Ascending aorta (tissue), 2 donors: Measurements from ENCODE around the gene AKAP13. TPM values are rescaled to one million over a fixed set of nuclear protein-coding genes. Genes with fewer than 3 reads are reported as not detected.

ENCODE experiments used
- DNase-seq, 2 donors: peaks; one replicate each; pipeline ENCODE4 v3.0.0-alpha.2; 2019; ENCODE audit warnings: low spot score in 2 of 2
- H3K27ac ChIP-seq, 2 donors: fragments of 200-600 bp; sonication (generic); one replicate each; pipeline ENCODE4 v1.5.1; 2016 to 2017; ENCODE audit warnings: mild to moderate bottlenecking in 1 of 2
- H3K27me3 ChIP-seq: fragments of 200-600 bp; sonication (generic); one replicate; pipeline ENCODE4 v1.5.1; 2017
- H3K36me3 ChIP-seq, 2 donors: fragments of 200-600 bp; sonication (generic); one replicate each; pipeline ENCODE4 v1.5.1; 2016
- H3K4me1 ChIP-seq, 2 donors: fragments of 200-600 bp; sonication (generic); one replicate each; pipeline ENCODE4 v1.5.1; 2016 to 2017; ENCODE audit warnings: mild to moderate bottlenecking in 1 of 2
- H3K4me3 ChIP-seq, 2 donors: fragments of 200-600 bp; sonication (generic); one replicate each; pipeline ENCODE4 v1.5.1; 2016 to 2017; ENCODE audit warnings: mild to moderate bottlenecking in 1 of 2
- H3K9me3 ChIP-seq, 2 donors: fragments of 200-600 bp; sonication (generic); one replicate each; pipeline ENCODE4 v1.5.1; 2016
- intact Hi-C: fragments of 100-400 bp; cut with DNase I; formaldehyde crosslinking; loops from one replicate; pipeline ENCODE4 v1.15.1; 2023
- total RNA-seq: library from RNA; depleted of rRNA; stranded (reverse); fragments of >200 nt; gene quantifications from one replicate; pipeline ENCODE4 v1.1.0, GENCODE V29; 2016
- TF ChIP-seq, protein P1 (sequence below), 3 experiments: fragments of 200-600 bp in 2 of 3; fragments of 450-650 bp in 1 of 3; sonication (generic) in 2 of 3; IDR thresholded peaks; one replicate each; pipeline ENCODE4 v1.5.1; 2016 to 2019; ENCODE audit warnings: antibody characterized with exemption in 3 of 3, mild to moderate bottlenecking in 1 of 3, moderate library complexity in 1 of 3

Gene AKAP13
- total RNA-seq, 1 donor from 2014 or later = 74.3 TPM

DNA sequence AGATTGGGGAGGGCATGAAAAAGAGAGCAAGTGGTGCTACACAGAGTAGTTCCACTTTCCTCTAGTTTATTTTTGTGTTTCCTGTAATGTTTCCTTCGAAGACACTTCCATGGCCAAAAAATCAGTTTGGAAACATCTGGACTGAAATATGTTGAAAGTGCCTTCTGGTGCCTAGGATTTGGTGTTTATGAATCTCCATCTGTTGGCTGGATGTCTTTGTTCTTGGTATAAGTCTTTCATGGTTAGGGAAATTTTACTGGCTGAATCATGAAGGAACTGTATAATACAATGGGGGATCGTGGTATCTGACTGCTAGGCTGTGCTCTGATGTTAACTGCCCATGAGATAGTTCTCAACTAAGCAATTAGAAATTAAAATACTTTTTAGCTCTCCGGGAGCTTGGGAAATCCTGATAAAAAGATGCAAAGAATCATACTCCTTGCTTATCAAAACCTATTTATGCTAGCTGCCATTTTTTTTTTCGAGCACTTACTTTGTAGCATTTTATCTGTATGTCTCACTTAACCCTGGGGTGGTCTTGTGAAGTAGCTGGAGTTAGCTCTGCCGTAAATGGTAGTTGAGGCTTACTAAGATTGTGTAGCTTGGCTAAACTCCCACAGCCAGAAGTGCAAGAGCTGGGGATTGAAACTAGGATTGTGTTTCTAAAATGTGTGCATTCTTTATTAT is 21.9 kb downstream of the AKAP13 start:
- H3K27me3 ChIP-seq = no peaks in the 10 kb centered on the region
- no peaks in the 10 kb centered on the region for H3K9me3 ChIP-seq
- H3K36me3 ChIP-seq = no peaks in the 10 kb centered on the region
- no peak for DNase-seq
- no peak overlapping the region for H3K4me3 ChIP-seq
- TF ChIP-seq, protein P1, sequence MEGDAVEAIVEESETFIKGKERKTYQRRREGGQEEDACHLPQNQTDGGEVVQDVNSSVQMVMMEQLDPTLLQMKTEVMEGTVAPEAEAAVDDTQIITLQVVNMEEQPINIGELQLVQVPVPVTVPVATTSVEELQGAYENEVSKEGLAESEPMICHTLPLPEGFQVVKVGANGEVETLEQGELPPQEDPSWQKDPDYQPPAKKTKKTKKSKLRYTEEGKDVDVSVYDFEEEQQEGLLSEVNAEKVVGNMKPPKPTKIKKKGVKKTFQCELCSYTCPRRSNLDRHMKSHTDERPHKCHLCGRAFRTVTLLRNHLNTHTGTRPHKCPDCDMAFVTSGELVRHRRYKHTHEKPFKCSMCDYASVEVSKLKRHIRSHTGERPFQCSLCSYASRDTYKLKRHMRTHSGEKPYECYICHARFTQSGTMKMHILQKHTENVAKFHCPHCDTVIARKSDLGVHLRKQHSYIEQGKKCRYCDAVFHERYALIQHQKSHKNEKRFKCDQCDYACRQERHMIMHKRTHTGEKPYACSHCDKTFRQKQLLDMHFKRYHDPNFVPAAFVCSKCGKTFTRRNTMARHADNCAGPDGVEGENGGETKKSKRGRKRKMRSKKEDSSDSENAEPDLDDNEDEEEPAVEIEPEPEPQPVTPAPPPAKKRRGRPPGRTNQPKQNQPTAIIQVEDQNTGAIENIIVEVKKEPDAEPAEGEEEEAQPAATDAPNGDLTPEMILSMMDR (IDR thresholded peaks at IDR 0.05) = no peak
- intact Hi-C loops = loop anchor here (2.0 kb wide), 1 partner anchor 44 kb away; no protein-coding TSS in a partner anchor
- peak overlapping the region; percentile 6 to 39 for H3K27ac ChIP-seq
- peaks cover 8 to 56% of the 10 kb centered on the region in 2 donors for H3K4me1 ChIP-seq

DNA sequence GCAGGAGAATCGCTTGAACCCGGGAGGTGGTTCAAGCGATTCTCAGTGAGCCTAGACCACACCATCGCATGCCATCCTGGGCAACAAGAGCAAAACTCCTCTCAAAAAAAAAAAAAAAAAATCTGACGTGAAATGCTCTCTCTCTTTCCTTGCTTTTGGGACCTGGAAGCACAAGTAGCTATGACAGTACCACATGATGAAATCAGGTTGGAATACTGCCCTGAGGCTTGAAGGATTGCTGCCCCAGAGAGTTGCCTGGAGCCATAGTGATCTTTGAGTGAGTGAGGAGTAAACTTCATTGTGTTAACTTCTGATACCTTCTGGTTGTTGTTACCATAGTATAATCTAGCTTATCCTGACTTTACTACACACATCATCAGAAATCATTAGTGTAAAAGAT is 23.3 kb downstream of the AKAP13 start:
- H3K36me3 ChIP-seq = no peaks in the 10 kb centered on the region
- TF ChIP-seq, protein P1 (IDR thresholded peaks at IDR 0.05) = no peak
- intact Hi-C loops = loop anchor here (2.0 kb wide), 2 partner anchors 23 to 45 kb away; partner anchors contain the start of gene AKAP13
- DNase-seq = no peak
- no peaks in the 10 kb centered on the region for H3K27me3 ChIP-seq
- H3K9me3 ChIP-seq = no peaks in the 10 kb centered on the region
- peak overlapping the region; percentile 73 to 88 for H3K27ac ChIP-seq
- no peak overlapping the region for H3K4me3 ChIP-seq
- peaks cover 12 to 68% of the 10 kb centered on the region in 2 donors for H3K4me1 ChIP-seq

DNA sequence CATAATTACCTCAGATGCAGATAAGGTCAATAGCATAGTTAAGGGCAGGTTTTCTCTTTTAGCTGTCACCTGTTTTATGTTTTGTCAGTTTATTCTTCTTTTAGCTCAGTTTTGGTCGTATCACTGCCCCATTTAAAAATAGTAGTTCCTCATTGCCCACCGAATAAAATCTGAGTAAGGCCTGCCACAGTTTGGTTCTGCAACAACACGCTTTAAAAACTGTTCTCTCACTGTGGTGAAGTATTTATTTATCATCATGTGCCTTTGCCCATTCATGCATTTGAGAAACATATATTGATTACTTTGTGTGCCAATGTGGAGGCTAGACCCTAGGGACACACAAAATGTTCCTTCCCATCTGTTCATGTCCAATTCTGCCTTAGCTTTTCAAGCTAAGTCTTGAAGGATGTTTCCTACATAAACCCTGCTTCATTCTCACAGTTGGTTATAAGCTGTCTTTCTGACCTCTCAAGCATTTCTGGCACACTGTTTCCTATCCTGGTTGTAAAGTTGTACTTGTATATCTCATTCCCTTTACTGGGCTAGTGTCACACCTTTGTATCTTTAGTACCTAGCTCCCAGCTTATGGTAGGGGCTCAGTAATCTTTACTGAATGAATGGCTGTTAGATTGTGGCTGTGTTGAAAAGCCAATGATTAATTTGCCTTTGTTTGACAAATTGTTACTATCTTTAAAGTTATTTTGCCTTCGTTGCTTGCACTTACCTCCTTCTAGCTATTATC is 23.9 kb downstream of the AKAP13 start:
- Histone ChIP-seq H3K27ac (peak overlapping the region; percentile 73 to 88), H3K4me1 (peaks cover 12 to 69% of the 10 kb centered on the region in 2 donors), H3K27me3 (no peaks in the 10 kb centered on the region), H3K4me3 (no peak overlapping the region), H3K36me3 (no peaks in the 10 kb centered on the region), H3K9me3 (no peaks in the 10 kb centered on the region)
- intact Hi-C loops = loop anchor here (2.0 kb wide), 1 partner anchor 24 kb away; the partner anchor contains the start of gene AKAP13
- DNase-seq = no peak
- TF ChIP-seq, protein P1 (IDR thresholded peaks at IDR 0.05) = no peak

DNA sequence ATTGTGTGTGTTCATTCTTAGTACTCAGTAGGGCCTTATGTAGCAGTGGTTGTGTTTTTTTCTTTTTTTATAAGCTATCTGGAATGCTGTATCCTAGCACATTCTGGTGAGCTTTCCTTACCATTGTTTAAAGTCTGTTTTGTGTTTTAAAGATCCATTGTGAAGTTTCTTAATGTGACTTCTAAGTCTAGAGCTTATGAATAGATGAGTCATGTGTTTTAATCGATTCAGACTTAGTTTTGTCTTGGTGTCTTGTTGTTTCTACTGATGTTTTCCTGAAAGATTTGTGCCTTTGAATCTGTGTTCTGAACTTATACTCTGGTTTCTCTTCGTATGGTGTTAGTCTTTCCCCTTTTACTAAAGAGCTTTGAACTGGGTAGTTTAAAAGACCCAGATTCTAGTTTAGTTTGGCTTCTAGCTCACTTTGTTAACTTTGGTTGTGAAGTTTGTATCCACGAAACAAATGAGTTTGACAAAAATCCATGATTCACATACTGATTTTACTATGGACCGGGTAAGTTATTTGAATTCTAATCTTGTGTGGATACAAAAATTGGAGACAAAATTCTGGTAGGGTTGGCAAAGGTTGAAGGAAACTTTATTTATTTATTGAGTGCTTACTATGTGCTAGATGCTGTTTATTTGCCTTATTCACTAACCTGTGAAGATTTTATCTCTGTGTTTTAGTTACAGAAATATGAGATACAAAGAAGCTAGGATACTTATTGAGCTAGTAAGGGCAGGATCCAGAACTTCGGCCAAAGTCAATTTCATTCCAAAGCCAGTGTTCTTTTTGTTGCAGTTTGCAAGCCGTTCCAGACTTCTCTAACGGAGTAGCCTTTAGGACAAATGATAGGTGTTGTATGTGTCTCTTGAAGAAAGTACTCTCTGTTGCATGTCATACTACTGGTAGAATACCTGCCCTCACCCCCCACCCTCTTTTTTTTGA is 24.8 kb downstream of the AKAP13 start:
- Histone ChIP-seq H3K27me3 (no peaks in the 10 kb centered on the region), H3K4me3 (peak overlapping the region in 1 of 2 donors; percentile 27), H3K36me3 (no peaks in the 10 kb centered on the region), H3K27ac (peak overlapping the region; percentile 73 to 88), H3K9me3 (no peaks in the 10 kb centered on the region), H3K4me1 (peaks cover 12 to 69% of the 10 kb centered on the region in 2 donors)
- TF ChIP-seq, protein P1 (IDR thresholded peaks at IDR 0.05) = no peak
- intact Hi-C loops = loop anchor here (2.0 kb wide), 1 partner anchor 24 kb away; the partner anchor contains the start of gene AKAP13
- DNase-seq = no peak

DNA sequence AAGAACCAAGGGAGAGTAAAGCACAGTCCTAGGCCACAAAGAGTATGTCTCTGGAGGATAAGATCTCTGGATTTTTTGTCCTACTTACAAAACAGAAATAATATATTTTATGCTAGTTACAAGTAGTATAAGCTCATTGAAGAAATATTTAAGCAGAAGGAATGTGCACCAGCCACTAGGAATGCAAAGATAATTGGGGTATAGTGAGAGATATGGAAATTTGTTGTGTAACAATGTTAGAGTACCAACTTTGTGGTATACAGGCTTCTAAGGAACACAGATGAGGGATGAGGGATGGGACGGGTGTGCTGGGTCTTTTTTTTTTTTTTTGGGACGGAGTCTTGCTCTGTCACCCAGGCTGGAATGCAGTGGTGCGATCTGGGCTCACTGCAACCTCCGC is 26.5 kb downstream of the AKAP13 start:
- Histone ChIP-seq H3K9me3 (no peaks in the 10 kb centered on the region), H3K36me3 (no peaks in the 10 kb centered on the region), H3K27ac (peak overlapping the region; percentile 68 to 88), H3K27me3 (no peaks in the 10 kb centered on the region), H3K4me1 (peaks cover 12 to 58% of the 10 kb centered on the region in 2 donors), H3K4me3 (no peak overlapping the region)
- TF ChIP-seq, protein P1 (IDR thresholded peaks at IDR 0.05) = no peak
- intact Hi-C loops = no loop called here
- no peak for DNase-seq
